Esophagus squamous epithelium (tissue), 5 donors: Measurements from ENCODE around the gene OR10R2. TPM values are rescaled to one million over a fixed set of nuclear protein-coding genes. Genes with fewer than 3 reads are reported as not detected.

Experiments used
- DNase-seq: peaks from one replicate; lab custom pipeline; 2025; lab: John Stamatoyannopoulos, UW
- H3K27ac ChIP-seq, 4 donors: fragments of 200-600 bp; sonication (generic); one replicate each; pipeline ENCODE4 v1.5.1; 2016 to 2019; ENCODE audit warnings: mild to moderate bottlenecking in 1 of 4
- H3K27me3 ChIP-seq, 4 donors: fragments of 200-600 bp; sonication (generic); 1 replicate in 3 of 4; 2 replicates in 1 of 4; pipeline versions ENCODE4 v1.5.1 to v1.6.0; 2017 to 2021; ENCODE audit warnings: antibody characterized with exemption in 1 of 4
- H3K36me3 ChIP-seq, 3 donors: fragments of 200-600 bp; sonication (generic); one replicate each; pipeline ENCODE4 v1.5.1; 2016 to 2019
- H3K4me1 ChIP-seq, 3 donors: fragments of 200-600 bp; sonication (generic); one replicate each; pipeline ENCODE4 v1.5.1; 2017 to 2019
- H3K4me3 ChIP-seq, 4 donors: fragments of 200-600 bp; sonication (generic); 1 replicate in 3 of 4; 2 replicates in 1 of 4; pipeline ENCODE4 v1.5.1; 2016 to 2019; ENCODE audit warnings: mild to moderate bottlenecking in 2 of 4, moderate library complexity in 1 of 4
- H3K9me3 ChIP-seq, 3 donors: fragments of 200-600 bp; sonication (generic); one replicate each; pipeline ENCODE4 v1.5.1; 2016 to 2019
- CTCF ChIP-seq, 6 experiments: fragments of 450-650 bp in 4 of 6; fragments of 200-600 bp in 2 of 6; sonication (generic) in 2 of 6; IDR thresholded peaks; one replicate each; pipeline ENCODE4 v1.5.1; 2016 to 2019; ENCODE audit warnings: antibody characterized with exemption in 6 of 6, mild to moderate bottlenecking in 4 of 6, moderate library complexity in 4 of 6
- POLR2A ChIP-seq, 4 donors: fragments of 450-650 bp; IDR thresholded peaks; one replicate each; pipeline ENCODE4 v1.6.1; 2017; ENCODE audit warnings: antibody characterized with exemption in 4 of 4, mild to moderate bottlenecking in 4 of 4, moderate library complexity in 3 of 4
- WGBS, 2 donors: methylation state at CpG; one replicate each; pipeline ENCODE4 v1.1.5; 2018; 5-methylcytosine and 5-hydroxymethylcytosine counted together
- intact Hi-C: fragments of 100-400 bp; cut with DNase I; formaldehyde crosslinking; loops from one replicate; pipeline ENCODE4 v1.15.0; 2022
- total RNA-seq, 4 donors: library from RNA; depleted of rRNA; stranded (reverse); fragments of >200 nt; gene quantifications; one replicate each; pipeline ENCODE4 v1.1.0, GENCODE V29; 2016
- donor health status: DM: yes; HTN: yes; CAD: no.

The OR10R2 gene
- total RNA-seq, 4 donors from 2014 or later = not detected

GRCh38 chr1:158445376-158445775 lies 26.6 kb upstream of the OR10R2 start:
- Histone ChIP-seq H3K4me1 (no peaks in the 10 kb centered on the region), H3K9me3 (no peaks in the 10 kb centered on the region), H3K4me3 (no peak overlapping the region), H3K27me3 (no peaks in the 10 kb centered on the region), H3K27ac (no peak overlapping the region), H3K36me3 (no peaks in the 10 kb centered on the region)
- no peak for DNase-seq
- WGBS, 2 donors = 61 to 72% methylated on average over 4 of the region's 4 CpGs
- TF ChIP-seq CTCF (IDR thresholded peaks at IDR 0.05) = no peak
- no peak for TF ChIP-seq POLR2A (IDR thresholded peaks at IDR 0.05)
- intact Hi-C loops = no loop called here

GRCh38 chr1:158454537-158454936 lies 17.5 kb upstream of the OR10R2 start:
- Histone ChIP-seq H3K4me3 (no peak overlapping the region), H3K36me3 (no peaks in the 10 kb centered on the region), H3K9me3 (peaks cover 0 to 3% (median 0%) of the 10 kb centered on the region in 3 donors), H3K27me3 (no peaks in the 10 kb centered on the region), H3K4me1 (no peaks in the 10 kb centered on the region), H3K27ac (no peak overlapping the region)
- TF ChIP-seq POLR2A (IDR thresholded peaks at IDR 0.05) (no peak), CTCF (IDR thresholded peaks at IDR 0.05) (no peak)
- no peak for DNase-seq
- intact Hi-C loops = no loop called here
- WGBS, 2 donors = 67 to 69% methylated on average over 1 of the region's 1 CpG

GRCh38 chr1:158457246-158457645 lies 14.8 kb upstream of the OR10R2 start:
- no peak for DNase-seq
- Histone ChIP-seq H3K9me3 (peaks cover 0 to 3% (median 0%) of the 10 kb centered on the region in 3 donors), H3K4me1 (no peaks in the 10 kb centered on the region), H3K4me3 (no peak overlapping the region), H3K36me3 (no peaks in the 10 kb centered on the region), H3K27me3 (no peaks in the 10 kb centered on the region), H3K27ac (no peak overlapping the region)
- intact Hi-C loops = no loop called here
- no peak for TF ChIP-seq CTCF (IDR thresholded peaks at IDR 0.05)
- no peak for TF ChIP-seq POLR2A (IDR thresholded peaks at IDR 0.05)

GRCh38 chr1:158458263-158458662 lies 13.8 kb upstream of the OR10R2 start:
- no peak for TF ChIP-seq CTCF (IDR thresholded peaks at IDR 0.05)
- intact Hi-C loops = no loop called here
- no peaks in the 10 kb centered on the region for H3K27me3 ChIP-seq
- H3K27ac ChIP-seq = no peak overlapping the region
- no peaks in the 10 kb centered on the region for H3K36me3 ChIP-seq
- no peaks in the 10 kb centered on the region for H3K9me3 ChIP-seq
- no peak overlapping the region for H3K4me3 ChIP-seq
- DNase-seq = no peak
- H3K4me1 ChIP-seq = no peaks in the 10 kb centered on the region

- H3K4me1 ChIP-seq = no peaks in the 10 kb centered on the region
- intact Hi-C loops = no loop called here
- no peaks in the 10 kb centered on the region for H3K9me3 ChIP-seq
- TF ChIP-seq CTCF (IDR thresholded peaks at IDR 0.05) = no peak
- TF ChIP-seq POLR2A (IDR thresholded peaks at IDR 0.05) = no peak
- no peaks in the 10 kb centered on the region for H3K36me3 ChIP-seq
- no peak for DNase-seq
- H3K4me3 ChIP-seq = no peak within 1 kb of the TSS
- WGBS, 2 donors = 64 to 100% methylated on average over 1 to 2 of the region's 2 CpGs
- H3K27me3 ChIP-seq = no peaks in the 10 kb centered on the region
- no peak within 1 kb of the TSS for H3K27ac ChIP-seq
Measured at GRCh38 chr1:158461534-158461933, 10.5 kb upstream of the OR10R2 start, which contains the start of gene OR10K1. OR10K1 (plus strand) TSS chr1:158461834; CDS start chr1:158465562, 3,728 bp downstream.
